Measurements from ENCODE around the gene NRTN. TPM values are rescaled to one million over a fixed set of nuclear protein-coding genes. Genes with fewer than 3 reads are reported as not detected.
A peak's percentile ranks its signal among the peaks of the same experiment; 100 is the strongest.

Gene NRTN
- total RNA-seq, 1 donor from 2014 or later: 2.1 TPM

DNA sequence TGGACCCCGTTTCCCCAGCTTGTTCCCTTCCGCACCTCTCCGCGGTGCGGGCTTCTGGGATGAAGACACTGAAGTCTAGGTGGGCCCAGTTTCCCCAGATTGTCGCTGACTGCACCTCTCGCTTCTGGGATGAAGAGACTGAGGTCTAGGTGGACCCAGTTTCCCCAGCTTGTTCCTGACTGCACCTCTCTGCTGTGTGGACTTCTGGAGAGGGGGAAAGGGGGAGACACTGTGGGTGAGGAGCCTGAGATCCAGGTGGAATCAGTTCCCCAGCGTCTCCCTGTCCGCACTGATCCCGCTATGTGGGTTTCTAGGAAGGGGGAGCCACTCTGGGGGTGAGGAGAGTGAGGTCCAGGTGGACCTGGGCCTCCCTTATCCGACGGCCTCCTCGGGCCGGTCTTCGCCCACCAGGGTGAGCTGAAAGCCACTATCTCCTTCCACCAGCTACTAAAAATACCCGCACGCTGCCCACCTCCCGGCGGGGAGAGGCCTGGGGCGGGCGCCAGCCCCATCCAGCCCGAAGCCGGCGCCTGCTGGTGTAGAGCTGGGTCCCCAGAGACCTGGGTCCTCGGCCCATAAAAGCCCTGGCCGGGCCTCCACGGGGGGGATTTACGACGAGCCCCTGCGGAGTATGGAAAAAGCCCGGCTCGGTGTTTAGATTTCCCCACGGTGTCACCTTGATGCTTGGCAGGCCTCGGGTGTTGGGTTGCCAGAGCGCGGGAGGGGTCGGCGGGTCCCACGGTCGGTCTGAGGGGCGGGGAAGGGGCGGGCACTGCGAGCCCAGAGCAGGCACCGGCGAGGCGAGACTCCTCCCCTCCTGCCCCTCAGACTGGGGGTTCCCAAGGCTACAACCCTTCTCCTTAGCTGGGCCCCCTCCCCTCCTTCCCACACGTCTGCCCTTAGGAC lies 24.0 kb downstream of the NRTN start:
- Mint-ChIP-seq H3K27me3 (peaks cover 7% of the 10 kb centered on the region), H3K9me3 (ENCODE audit: low read depth) (no peaks in the 10 kb centered on the region), H3K4me1 (ENCODE audit: low read depth) (peaks cover 1% of the 10 kb centered on the region), H3K4me3 (ENCODE audit: low read depth) (peak overlapping the region; percentile 88), H3K36me3 (ENCODE audit: insufficient read depth) (no peaks in the 10 kb centered on the region), H3K27ac (peak overlapping the region; percentile 97)
- TF ChIP-seq CTCF (IDR thresholded peaks at IDR 0.05; ENCODE audit: unreplicated experiment): no peak
- DNase-seq (ENCODE audit: low spot score, unreplicated experiment): peak; percentile 30

DNA sequence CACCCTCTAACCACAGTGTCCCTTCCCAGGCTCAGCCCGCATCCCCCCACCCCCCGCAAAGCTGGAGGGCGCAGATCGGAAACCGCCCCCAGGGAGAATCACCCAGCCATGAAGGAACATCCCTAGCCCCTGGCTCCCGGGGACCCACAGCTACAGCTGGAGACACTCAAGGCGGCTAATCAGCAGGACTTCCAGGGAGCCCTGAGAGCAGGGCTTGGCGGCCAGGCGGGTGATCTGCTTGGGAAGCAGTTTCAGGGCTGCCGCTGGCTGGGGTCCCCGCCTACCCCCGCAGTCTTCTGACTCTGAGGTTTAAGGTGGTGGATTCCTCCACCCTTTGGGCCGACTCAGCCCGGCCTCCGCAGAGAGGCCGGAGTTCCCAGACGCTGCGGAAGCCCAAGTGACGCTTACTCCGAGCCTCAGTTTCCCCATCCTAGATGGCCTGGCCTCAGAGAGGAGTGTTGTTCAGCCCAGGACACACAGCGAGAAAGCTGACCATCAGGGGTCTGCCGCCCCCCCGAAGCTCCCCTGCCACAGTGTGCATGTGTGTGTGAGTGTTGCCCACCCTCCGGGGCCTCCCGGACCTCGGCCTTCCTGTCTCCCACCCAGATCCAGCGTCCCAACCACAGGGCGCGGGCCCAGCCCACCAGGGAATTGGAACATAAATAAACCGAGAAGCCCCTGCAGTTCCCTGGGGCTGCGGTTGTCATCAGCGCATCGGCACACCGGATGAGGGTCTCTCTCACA lies 24.9 kb downstream of the NRTN start:
- Mint-ChIP-seq H3K27me3 (peaks cover 13% of the 10 kb centered on the region), H3K36me3 (ENCODE audit: insufficient read depth) (no peaks in the 10 kb centered on the region), H3K4me3 (ENCODE audit: low read depth) (no peak overlapping the region), H3K27ac (peak overlapping the region; percentile 86), H3K9me3 (ENCODE audit: low read depth) (no peaks in the 10 kb centered on the region), H3K4me1 (ENCODE audit: low read depth) (peaks cover 1% of the 10 kb centered on the region)
- DNase-seq (ENCODE audit: low spot score, unreplicated experiment): no peak
- no peak for TF ChIP-seq CTCF (IDR thresholded peaks at IDR 0.05; ENCODE audit: unreplicated experiment)

DNA sequence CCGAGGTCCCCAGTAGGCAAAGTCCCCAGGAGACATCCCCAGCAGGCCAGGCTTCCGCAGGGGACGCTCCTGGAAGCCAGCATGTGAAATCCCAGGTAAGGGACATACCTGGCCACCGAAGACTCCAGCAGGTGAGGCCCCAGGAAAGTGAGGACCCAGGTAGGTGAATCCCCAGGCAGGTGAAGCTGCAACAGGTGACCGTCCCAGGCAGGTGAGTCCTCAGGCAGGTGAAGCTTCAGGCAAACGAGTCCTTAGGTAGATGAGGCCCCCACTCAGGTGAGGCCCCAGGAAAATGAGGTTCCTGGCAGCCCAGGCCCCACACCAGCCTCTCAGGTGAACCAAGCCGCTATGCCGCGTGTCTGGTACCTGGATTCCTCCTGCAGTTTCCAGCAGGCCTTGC lies 26.3 kb downstream of the NRTN start:
- H3K36me3 Mint-ChIP-seq (ENCODE audit: insufficient read depth): no peaks in the 10 kb centered on the region
- H3K4me1 Mint-ChIP-seq (ENCODE audit: low read depth): peaks cover 1% of the 10 kb centered on the region
- H3K4me3 Mint-ChIP-seq (ENCODE audit: low read depth): no peak overlapping the region
- no peak overlapping the region for H3K27ac Mint-ChIP-seq
- no peak for TF ChIP-seq CTCF (IDR thresholded peaks at IDR 0.05; ENCODE audit: unreplicated experiment)
- H3K27me3 Mint-ChIP-seq: peaks cover 20% of the 10 kb centered on the region
- DNase-seq (ENCODE audit: low spot score, unreplicated experiment): no peak
- no peaks in the 10 kb centered on the region for H3K9me3 Mint-ChIP-seq (ENCODE audit: low read depth)

- TF ChIP-seq CTCF (IDR thresholded peaks at IDR 0.05; ENCODE audit: unreplicated experiment): no peak
- H3K4me3 Mint-ChIP-seq (ENCODE audit: low read depth): no peak overlapping the region
- peak overlapping the region; percentile 30 for H3K27ac Mint-ChIP-seq
- peaks cover 1% of the 10 kb centered on the region for H3K4me1 Mint-ChIP-seq (ENCODE audit: low read depth)
- DNase-seq (ENCODE audit: low spot score, unreplicated experiment): no peak
- no peaks in the 10 kb centered on the region for H3K9me3 Mint-ChIP-seq (ENCODE audit: low read depth)
- peaks cover 20% of the 10 kb centered on the region for H3K27me3 Mint-ChIP-seq
- no peaks in the 10 kb centered on the region for H3K36me3 Mint-ChIP-seq (ENCODE audit: insufficient read depth)
These were observed 27.2 kb downstream of the NRTN start for GRCh38 chr19:5832061-5832460.

GRCh38 chr19:5832527-5833216 lies 27.8 kb downstream of the NRTN start:
- Mint-ChIP-seq H3K9me3 (ENCODE audit: low read depth) (no peaks in the 10 kb centered on the region), H3K36me3 (ENCODE audit: insufficient read depth) (no peaks in the 10 kb centered on the region), H3K27me3 (peaks cover 20% of the 10 kb centered on the region), H3K4me3 (ENCODE audit: low read depth) (no peak overlapping the region), H3K4me1 (ENCODE audit: low read depth) (peaks cover 1% of the 10 kb centered on the region), H3K27ac (peak overlapping the region; percentile 30)
- no peak for TF ChIP-seq CTCF (IDR thresholded peaks at IDR 0.05; ENCODE audit: unreplicated experiment)
- DNase-seq (ENCODE audit: low spot score, unreplicated experiment): no peak
